DND-41 (cell line): Measurements from ENCODE around the gene GAPDH.

Experiments
- CTCF ChIP-seq: IDR thresholded peaks from 2 replicates; pipeline ENCODE4 v1.5.1; 2012; ENCODE audit warnings: borderline replicate concordance, low read length, moderate library complexity, mild to moderate bottlenecking; ENCODE audit not compliant: poor library complexity, severe bottlenecking; ENCODE audit errors: extremely low read depth
- EZH2 ChIP-seq: IDR thresholded peaks from 3 replicates; pipeline ENCODE4 v1.6.1; 2012; ENCODE audit warnings: borderline replicate concordance, low read depth, mild to moderate bottlenecking, moderate library complexity, low read length, inconsistent platforms; ENCODE audit not compliant: severe bottlenecking

- TF ChIP-seq CTCF, result no peak
- no peak for TF ChIP-seq EZH2
These were observed 729 bp upstream of the GAPDH start for GRCh38 chr12:6533653-6533922.
